MM.1S (cell line): ENCODE data around the gene KLHL20.
"Not testable (repeated sequence)": the region's sequence is repeated elsewhere in the genome, so short reads cannot be mapped to it uniquely, and the experiment has no call there.

ENCODE experiments used
- DNase-seq: peaks from one replicate; pipeline ENCODE4 v3.0.0-alpha.2; 2015
- H2AFZ ChIP-seq: fragments of 300-600 bp; sonication (generic); 2 replicates; pipeline ENCODE4 v1.6.0; 2016; ENCODE audit warnings: antibody characterized with exemption, low read length
- H3F3A ChIP-seq: fragments of 300-600 bp; sonication (generic); 2 replicates; pipeline ENCODE4 v1.6.1; 2016; ENCODE audit warnings: mild to moderate bottlenecking, antibody characterized with exemption, low read length, moderate library complexity, mixed read lengths; ENCODE audit not compliant: insufficient read depth
- H3K27ac ChIP-seq: fragments of 300-600 bp; sonication (generic); 2 replicates; pipeline ENCODE4 v1.5.1; 2016; ENCODE audit warnings: mild to moderate bottlenecking, low read length
- H3K27me3 ChIP-seq: fragments of 300-600 bp; sonication (generic); replicated peaks from 2 replicates; pipeline ENCODE4 v1.6.0; 2016; ENCODE audit warnings: low read length; ENCODE audit not compliant: insufficient read depth
- H3K36me3 ChIP-seq: fragments of 300-600 bp; sonication (generic); replicated peaks from 2 replicates; pipeline ENCODE4 v1.6.1; 2016; ENCODE audit warnings: mild to moderate bottlenecking, low read length, mixed read lengths; ENCODE audit not compliant: insufficient read depth
- H3K4me1 ChIP-seq: fragments of 300-600 bp; sonication (generic); 2 replicates; pipeline ENCODE4 v1.6.1; 2016; ENCODE audit warnings: low read length, mixed read lengths
- H3K4me2 ChIP-seq: fragments of 300-600 bp; sonication (generic); 2 replicates; pipeline ENCODE4 v1.6.0; 2016; ENCODE audit warnings: low read depth, low read length
- H3K4me3 ChIP-seq: fragments of 300-600 bp; sonication (generic); 2 replicates; pipeline ENCODE4 v1.5.1; 2016; ENCODE audit warnings: low read length, mixed read lengths
- H3K79me2 ChIP-seq: fragments of 300-600 bp; sonication (generic); 2 replicates; pipeline ENCODE4 v1.6.1; 2016; ENCODE audit warnings: mixed run types, low read length, mixed read lengths
- H3K9ac ChIP-seq: fragments of 300-600 bp; sonication (generic); 2 replicates; pipeline ENCODE4 v1.6.1; 2016; ENCODE audit warnings: low read length, mixed read lengths
- H3K9me2 ChIP-seq: fragments of 300-600 bp; sonication (generic); replicated peaks from 2 replicates; pipeline ENCODE4 v1.6.1; 2016; ENCODE audit warnings: mild to moderate bottlenecking, low read length, mixed read lengths; ENCODE audit not compliant: insufficient read depth
- H3K9me3 ChIP-seq: fragments of 300-600 bp; sonication (generic); replicated peaks from 2 replicates; pipeline ENCODE4 v1.6.1; 2016; ENCODE audit warnings: mild to moderate bottlenecking, low read length, mixed read lengths; ENCODE audit not compliant: insufficient read depth
- H4K20me1 ChIP-seq: fragments of 300-600 bp; sonication (generic); 2 replicates; pipeline ENCODE4 v1.6.1; 2016; ENCODE audit warnings: mild to moderate bottlenecking, low read length, moderate library complexity, mixed read lengths; ENCODE audit not compliant: insufficient read depth
- EZH2 ChIP-seq: fragments of 300-600 bp; sonication (generic); optimal IDR thresholded peaks from 2 replicates; pipeline ENCODE3; 2017; ENCODE audit warnings: low read depth, mild to moderate bottlenecking, antibody characterized with exemption, low read length, mixed read lengths
- EZH2phosphoT487 ChIP-seq: fragments of 300-600 bp; sonication (generic); IDR thresholded peaks from 2 replicates; pipeline ENCODE4 v1.6.1; 2018; ENCODE audit warnings: antibody characterized with exemption, low read length
- TF ChIP-seq, protein P1 (sequence below): fragments of 300-600 bp; sonication (generic); IDR thresholded peaks from 2 replicates; pipeline ENCODE4 v1.5.1; 2016; ENCODE audit warnings: antibody characterized with exemption, low read length, mixed read lengths

The KLHL20 gene

DNA sequence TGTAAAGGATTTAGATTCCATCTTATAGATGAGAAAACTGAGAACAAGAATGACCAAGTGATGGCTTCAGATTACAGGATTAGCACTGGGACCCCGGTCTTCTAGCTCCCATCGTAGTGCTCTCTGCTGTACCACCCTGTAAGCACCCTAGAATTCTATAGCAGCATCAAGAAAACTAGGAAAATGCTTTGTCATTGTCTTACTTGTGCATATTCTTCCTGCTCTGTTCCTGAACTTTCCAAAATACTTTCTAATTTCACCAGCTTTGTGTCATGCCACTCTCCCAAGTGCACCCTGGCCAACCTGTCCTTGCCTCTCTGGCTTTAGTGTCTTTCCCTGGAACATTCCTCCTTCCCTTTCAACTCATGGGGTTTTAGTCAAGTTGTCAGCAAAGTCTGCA lies 6.0 kb upstream of the KLHL20 start:
- TF ChIP-seq EZH2 (no peak), EZH2phosphoT487 (no peak)
- TF ChIP-seq, protein P1, sequence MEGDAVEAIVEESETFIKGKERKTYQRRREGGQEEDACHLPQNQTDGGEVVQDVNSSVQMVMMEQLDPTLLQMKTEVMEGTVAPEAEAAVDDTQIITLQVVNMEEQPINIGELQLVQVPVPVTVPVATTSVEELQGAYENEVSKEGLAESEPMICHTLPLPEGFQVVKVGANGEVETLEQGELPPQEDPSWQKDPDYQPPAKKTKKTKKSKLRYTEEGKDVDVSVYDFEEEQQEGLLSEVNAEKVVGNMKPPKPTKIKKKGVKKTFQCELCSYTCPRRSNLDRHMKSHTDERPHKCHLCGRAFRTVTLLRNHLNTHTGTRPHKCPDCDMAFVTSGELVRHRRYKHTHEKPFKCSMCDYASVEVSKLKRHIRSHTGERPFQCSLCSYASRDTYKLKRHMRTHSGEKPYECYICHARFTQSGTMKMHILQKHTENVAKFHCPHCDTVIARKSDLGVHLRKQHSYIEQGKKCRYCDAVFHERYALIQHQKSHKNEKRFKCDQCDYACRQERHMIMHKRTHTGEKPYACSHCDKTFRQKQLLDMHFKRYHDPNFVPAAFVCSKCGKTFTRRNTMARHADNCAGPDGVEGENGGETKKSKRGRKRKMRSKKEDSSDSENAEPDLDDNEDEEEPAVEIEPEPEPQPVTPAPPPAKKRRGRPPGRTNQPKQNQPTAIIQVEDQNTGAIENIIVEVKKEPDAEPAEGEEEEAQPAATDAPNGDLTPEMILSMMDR, result no peak
- H3K27me3 ChIP-seq, result no peaks in the 10 kb centered on the region

DNA sequence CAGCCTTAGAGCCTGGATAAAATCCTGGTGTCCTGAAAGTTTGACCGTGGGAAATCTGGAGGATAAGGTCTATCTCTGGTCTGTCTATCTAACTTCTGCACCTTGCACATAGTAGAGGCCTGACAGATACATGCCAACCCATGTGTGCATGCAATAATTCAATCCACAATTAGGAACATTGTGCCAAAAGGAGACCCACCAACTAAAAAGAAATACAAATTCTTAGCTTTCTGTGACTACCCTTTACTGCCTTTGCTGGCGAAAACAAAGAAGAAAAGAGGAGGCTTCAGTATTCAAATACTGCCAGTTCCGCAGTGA lies 381 bp upstream of the KLHL20 start:
- DNase-seq, result no peak
- Histone ChIP-seq H3K9ac (peak overlapping the region; percentile 67; the same call in 1 of the 2 replicates), H3F3A (peaks cover 24% of the 10 kb centered on the region), H3K4me3 (peak overlapping the region; percentile 84), H3K9me3 (no peaks in the 10 kb centered on the region), H3K4me1 (peaks cover 8% of the 10 kb centered on the region), H3K27me3 (no peaks in the 10 kb centered on the region), H2AFZ (peak overlapping the region; percentile 95), H3K4me2 (peak overlapping the region; percentile 82), H3K9me2 (no peaks in the 10 kb centered on the region), H3K79me2 (peaks cover 34% of the 10 kb centered on the region), H4K20me1 (no peaks in the 10 kb centered on the region), H3K27ac (peak overlapping the region; percentile 68; the same call in 1 of the 2 replicates), H3K36me3 (no peaks in the 10 kb centered on the region)
- TF ChIP-seq EZH2 (no peak), EZH2phosphoT487 (no peak)

More for the DNA sequence above, 6.0 kb upstream of the KLHL20 start:
- Histone ChIP-seq H3K27ac (no peak overlapping the region), H3K4me3 (no peak overlapping the region), H3K9me2 (no peaks in the 10 kb centered on the region), H3K9me3 (no peaks in the 10 kb centered on the region), H3K36me3 (no peaks in the 10 kb centered on the region), H3K4me1 (no peaks in the 10 kb centered on the region), H3K79me2 (no peaks in the 10 kb centered on the region), H3K4me2 (no peak overlapping the region), H4K20me1 (no peaks in the 10 kb centered on the region), H2AFZ (no peak overlapping the region), H3F3A (no peaks in the 10 kb centered on the region), H3K9ac (no peak overlapping the region)
- no peak for DNase-seq

DNA sequence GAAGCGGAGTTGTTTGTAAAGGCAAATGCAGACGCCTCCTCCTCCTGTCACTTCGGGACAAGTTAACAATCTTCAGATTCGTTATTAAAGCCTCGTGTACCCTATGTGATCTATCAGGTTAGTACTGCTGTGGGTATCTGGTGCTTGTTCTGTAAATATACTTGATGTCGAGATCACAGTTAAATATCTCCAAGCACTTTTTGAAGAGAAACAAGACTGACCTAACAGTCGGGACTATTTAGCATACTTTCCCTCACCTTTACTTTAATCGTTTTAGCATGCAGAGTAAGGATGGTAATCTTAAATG lies 710 bp downstream of the KLHL20 start:
- peak overlapping the region; percentile 67 for H3K9ac ChIP-seq
- peak overlapping the region; percentile 84 for H3K4me3 ChIP-seq
- peak overlapping the region; percentile 82 for H3K4me2 ChIP-seq
- H3K9me2 ChIP-seq, result no peaks in the 10 kb centered on the region
- peak overlapping the region; percentile 68; the same call in 1 of the 2 replicates for H3K27ac ChIP-seq
- peaks cover 39% of the 10 kb centered on the region for H3K79me2 ChIP-seq
- peaks cover 24% of the 10 kb centered on the region for H3F3A ChIP-seq
- no peaks in the 10 kb centered on the region for H3K27me3 ChIP-seq
- no peak for DNase-seq
- H3K9me3 ChIP-seq, result no peaks in the 10 kb centered on the region
- H3K4me1 ChIP-seq, result peaks cover 8% of the 10 kb centered on the region
- no peaks in the 10 kb centered on the region for H3K36me3 ChIP-seq
- H4K20me1 ChIP-seq, result no peaks in the 10 kb centered on the region
- H2AFZ ChIP-seq, result peak overlapping the region; percentile 95
- TF ChIP-seq EZH2 (no peak), EZH2phosphoT487 (no peak)
- TF ChIP-seq, protein P1, result no peak

DNA sequence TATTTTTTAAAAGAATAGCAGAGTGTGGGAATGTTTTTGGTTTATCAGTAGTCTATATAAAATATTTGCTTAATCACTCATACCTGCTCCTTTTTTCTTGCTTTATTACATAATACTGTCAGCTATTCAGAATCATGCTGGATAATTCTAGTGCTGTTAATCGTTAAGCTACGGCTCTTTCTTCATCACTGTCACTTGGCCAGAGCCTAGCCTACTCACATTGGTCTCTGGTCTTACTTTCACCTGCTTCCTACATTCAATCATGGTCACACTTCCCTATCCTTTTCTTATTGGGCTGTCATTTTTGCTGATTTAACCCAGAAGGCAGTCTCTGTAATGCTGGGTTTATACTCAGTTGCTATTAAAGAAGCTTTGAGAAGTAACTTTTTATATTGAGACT lies 2.5 kb downstream of the KLHL20 start:
- DNase-seq, result no peak
- H3K4me3 ChIP-seq, result no peak overlapping the region
- no peak for TF ChIP-seq EZH2phosphoT487
- TF ChIP-seq EZH2, result no peak
- TF ChIP-seq, protein P1, result no peak
- no peak overlapping the region for H3K27ac ChIP-seq
- H3K9me2 ChIP-seq, result no peaks in the 10 kb centered on the region
- H3K27me3 ChIP-seq, result no peaks in the 10 kb centered on the region
- H4K20me1 ChIP-seq, result no peaks in the 10 kb centered on the region
- peaks cover 24% of the 10 kb centered on the region for H3F3A ChIP-seq
- no peaks in the 10 kb centered on the region for H3K9me3 ChIP-seq
- peak overlapping the region; percentile 82; the same call in 1 of the 2 replicates for H3K4me2 ChIP-seq
- H3K9ac ChIP-seq, result no peak overlapping the region
- H2AFZ ChIP-seq, result no peak overlapping the region
- H3K79me2 ChIP-seq, result peaks cover 55% of the 10 kb centered on the region
- H3K36me3 ChIP-seq, result no peaks in the 10 kb centered on the region
- peaks cover 8% of the 10 kb centered on the region for H3K4me1 ChIP-seq

DNA sequence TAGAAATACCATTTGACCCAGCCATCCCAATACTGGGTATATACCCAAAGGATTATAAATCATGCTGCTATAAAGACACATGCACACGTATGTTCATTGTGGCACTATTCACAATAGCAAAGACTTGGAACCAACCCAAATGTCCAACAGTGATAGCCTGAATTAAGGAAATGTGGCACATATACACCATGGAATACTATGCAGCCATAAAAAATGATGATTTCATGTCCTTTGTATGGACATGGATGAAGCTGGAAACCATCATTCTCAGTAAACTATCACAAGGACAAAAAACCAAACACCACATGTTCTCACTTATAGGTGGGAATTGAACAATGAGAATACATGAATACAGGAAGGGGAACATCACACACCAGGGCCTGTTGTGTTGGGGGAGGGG lies 16.6 kb downstream of the KLHL20 start:
- H2AFZ ChIP-seq, H3K4me1 ChIP-seq, H3K4me3 ChIP-seq, DNase-seq, H3F3A ChIP-seq, H3K27me3 ChIP-seq, H3K9me2 ChIP-seq, H3K27ac ChIP-seq, H3K79me2 ChIP-seq, H3K9me3 ChIP-seq, H3K4me2 ChIP-seq, H3K9ac ChIP-seq, H4K20me1 ChIP-seq: not testable (repeated sequence)
- H3K36me3 ChIP-seq, result peaks cover 11% of the 10 kb centered on the region
